NCI-H345 (cell line): Measurements from ENCODE around the gene RPS6KA2.

Experiments used
- DNase-seq: peaks from one replicate; lab custom pipeline; 2025; lab: John Stamatoyannopoulos, UW

RPS6KA2 gene

DNA sequence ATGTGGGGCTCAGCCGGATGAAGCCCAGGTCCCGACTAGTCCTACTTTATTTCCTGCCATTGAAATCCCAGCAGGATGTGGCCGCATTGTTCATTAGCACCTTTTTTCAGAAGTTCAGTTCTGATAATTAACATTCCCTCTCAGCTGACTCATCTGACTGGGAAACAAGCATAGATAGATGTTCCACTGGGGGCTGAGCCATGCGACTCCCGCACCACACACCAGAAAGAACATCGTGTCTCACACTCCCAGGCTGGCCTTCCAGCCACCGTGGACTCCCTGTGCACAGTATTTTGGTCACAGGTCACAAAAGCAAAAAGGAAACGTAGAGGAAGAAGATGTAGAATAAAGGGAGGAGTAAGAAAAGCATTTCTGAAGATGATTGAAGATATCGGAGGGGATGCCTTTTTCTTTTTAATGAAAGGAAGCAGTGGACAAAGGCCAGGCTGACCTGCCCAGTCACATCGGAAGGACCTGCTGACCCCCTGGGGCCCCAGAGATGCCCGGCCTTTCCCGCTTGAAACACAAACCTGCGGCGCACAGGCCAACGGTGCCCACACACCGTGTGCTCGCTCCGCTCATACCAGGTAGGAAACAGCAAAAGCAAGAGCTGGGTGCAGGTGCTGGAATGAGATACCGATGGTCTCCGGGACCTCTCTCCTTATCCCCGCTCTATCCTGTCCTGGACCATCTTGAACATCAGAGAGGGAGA is 11.8 kb downstream of the RPS6KA2 start:
- DNase-seq, result no peak

DNA sequence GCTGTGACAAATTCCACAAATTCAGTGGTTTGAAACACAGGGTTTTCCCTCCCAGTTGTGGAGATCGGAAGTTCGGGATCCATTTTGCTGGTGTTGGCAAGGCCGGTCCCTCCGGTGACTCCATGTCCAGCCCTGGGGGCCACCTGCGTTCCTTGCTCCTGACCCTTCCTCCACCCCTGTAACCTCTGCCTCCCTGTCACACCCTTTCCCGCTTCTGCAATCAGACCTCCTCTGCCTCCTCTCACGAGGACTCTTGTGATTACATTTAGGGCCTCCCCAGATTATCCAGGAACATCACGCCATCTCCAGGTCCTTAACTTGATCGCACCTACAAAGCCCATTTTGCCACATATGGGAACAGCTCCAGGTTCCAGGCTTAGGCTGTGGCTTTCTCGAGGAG is 12.5 kb downstream of the RPS6KA2 start:
- DNase-seq, result no peak

DNA sequence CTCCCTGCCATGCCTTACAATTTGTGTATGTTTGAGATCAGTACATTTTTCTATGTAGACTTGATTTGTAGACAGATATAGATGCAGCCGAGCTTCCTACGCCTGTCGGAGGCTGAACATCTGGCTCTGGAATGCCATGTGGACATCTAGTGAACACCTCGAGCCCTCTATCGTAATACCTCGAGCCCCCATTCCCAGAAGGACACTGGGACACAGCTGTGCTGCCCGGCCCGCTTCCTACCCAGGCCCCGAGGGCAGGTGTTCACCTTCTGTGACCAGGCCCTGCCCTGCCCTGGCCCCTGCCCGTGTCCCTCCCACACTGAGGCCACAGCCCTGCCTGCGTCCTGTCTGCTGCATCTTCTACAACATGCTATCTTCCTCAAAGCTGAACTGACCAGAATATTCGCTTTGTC is 12.9 kb downstream of the RPS6KA2 start:
- no peak for DNase-seq

DNA sequence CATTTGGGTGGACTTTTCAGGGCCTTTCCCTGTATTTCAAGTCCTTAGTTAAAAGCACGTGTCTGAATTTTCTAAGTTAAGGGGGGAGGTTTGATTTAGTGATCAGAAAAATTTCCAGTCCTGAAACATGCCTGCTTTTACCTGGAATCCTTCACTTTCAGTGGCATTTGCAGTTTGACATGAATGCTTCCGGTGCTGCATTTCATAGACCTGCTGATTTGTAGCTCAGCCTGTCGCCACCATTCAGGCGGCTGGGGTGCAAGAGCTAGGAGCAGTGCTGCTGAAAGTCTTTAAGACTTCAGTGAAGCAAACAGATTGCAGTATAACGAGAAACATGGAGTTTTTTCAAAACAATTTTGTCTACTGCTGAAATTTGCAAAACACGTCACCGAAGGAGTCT is 14.0 kb downstream of the RPS6KA2 start:
- no peak for DNase-seq

DNA sequence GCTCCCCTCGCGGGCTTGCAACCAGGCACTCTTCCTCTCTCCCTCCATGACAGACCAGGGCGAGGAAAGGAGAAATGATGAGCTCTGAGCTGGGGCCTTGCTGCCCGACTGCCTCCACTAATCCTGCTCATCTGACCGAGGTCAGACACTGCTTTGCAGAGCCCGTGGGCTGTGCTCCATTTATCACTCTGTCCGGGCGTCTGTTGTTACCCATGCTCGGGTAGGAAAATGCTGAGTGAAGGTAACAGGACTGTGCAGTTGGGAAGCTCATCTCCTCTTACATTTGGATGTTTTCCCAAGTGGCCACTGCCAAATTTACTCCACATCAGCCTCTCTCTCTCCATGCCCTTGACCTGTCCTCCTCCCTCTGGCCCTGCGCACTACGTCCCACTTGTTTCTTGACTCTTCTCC is 14.6 kb downstream of the RPS6KA2 start:
- DNase-seq, result no peak

DNA sequence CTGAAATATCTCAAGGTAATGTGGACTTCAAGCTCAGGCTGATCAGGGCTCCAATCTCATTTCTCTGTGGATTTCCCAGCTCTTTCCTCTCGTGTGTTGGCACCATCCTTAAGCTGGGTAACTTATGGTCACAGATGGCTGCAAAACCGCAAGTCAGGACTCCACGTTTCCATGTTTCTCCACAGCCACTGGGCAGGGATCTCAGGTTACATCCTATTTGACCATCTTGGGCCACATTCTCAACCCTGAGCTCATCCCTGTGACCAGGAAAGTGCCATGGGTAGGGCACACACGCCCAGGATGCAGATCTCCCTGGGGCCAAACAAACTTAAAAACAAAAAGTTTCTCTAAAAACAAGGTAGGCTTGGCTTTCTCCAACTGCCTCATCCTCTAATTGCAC is 15.4 kb downstream of the RPS6KA2 start:
- no peak for DNase-seq

DNA sequence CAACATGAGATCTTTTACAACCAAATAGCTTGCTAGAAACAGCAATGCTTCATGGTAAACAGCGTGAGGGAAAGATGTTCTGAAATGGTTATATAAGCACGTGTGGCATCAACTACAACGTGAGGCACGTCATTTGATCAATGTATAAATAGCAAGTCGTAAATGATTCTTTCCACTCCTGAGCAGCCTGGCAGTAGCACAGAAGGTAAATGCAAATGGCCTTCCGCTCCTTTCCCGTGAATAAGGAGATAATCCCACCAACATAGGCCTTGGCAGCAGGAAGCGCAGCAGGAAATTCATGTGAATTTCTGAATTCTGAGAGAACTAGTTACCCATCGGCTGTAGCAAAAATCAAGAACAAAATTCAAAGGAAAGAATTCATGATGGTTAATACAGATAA is 17.0 kb downstream of the RPS6KA2 start:
- DNase-seq, result no peak

DNA sequence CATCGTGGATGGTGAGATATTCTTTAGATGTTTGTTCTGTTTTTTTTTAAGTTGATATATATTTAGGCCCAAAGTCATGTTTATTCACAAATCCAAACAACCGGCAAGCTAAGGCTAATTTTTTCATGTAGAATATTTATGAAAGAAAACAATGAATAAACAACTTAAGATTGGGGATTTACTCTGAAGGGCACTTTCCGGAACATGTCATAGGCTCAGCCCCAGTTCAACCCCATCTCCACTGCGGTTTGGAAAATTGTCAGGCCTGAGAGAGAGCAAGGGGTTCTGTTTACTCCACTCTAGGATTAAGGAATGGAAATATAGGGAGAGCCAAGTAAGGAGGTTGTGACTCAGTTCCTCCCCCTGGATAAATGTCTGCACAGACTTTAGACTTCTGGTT is 18.3 kb downstream of the RPS6KA2 start:
- no peak for DNase-seq

DNA sequence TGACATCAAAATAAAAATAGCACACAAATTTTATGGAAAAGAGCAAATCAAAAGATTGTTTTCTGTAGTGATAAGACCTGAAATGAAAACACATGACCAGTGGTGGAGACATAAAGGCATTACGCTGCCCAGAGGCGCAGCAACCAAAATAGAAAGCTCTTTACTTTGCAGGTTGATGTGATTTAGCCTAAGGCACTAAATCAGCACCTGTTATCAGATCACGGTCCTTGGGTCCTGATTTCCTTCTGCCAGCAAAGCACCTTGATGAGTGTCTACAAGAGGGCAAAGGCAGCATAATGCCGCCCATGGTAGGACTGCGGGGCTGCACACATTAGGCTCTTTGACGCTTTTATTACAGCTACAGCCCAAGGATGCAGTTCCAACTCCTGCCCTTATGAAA is 21.3 kb downstream of the RPS6KA2 start:
- DNase-seq, result no peak

DNA sequence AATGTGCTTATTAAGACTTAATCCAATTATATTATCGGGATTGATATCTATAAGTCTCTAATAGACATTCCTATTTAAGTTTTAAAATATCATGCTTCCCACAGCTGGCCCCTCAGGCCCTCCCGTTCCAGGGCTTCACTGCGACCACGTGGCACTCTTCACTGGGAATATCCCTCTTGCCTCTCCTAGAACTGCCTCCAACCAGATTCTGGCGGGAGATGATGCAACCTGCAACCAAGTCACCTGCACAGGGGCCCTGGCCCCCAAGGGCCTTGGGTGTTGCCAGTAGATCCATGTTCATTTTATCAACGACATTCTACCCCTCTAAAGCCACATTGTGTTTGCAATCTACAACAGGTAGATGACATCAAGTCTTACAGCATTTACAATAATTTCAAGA is 22.1 kb downstream of the RPS6KA2 start:
- DNase-seq, result no peak

DNA sequence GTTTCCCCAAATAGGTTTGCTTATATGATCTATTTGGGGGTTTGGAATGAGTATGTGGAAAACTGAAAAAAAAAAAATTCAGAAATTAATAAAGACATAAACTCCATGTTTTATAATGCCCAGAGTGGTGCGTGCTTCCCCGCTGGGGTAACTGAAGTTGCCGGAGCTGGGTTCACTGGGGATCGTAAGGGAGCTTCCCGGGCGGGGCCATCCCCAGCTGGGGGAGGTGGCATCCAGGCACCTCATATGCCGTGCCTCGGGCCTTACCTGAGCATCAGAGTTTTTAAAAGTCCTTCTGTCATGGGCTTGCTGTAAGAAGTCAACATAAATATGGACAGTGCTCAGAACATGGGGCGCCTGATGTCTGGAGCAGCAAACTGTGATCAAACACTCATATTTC is 22.7 kb downstream of the RPS6KA2 start:
- no peak for DNase-seq

DNA sequence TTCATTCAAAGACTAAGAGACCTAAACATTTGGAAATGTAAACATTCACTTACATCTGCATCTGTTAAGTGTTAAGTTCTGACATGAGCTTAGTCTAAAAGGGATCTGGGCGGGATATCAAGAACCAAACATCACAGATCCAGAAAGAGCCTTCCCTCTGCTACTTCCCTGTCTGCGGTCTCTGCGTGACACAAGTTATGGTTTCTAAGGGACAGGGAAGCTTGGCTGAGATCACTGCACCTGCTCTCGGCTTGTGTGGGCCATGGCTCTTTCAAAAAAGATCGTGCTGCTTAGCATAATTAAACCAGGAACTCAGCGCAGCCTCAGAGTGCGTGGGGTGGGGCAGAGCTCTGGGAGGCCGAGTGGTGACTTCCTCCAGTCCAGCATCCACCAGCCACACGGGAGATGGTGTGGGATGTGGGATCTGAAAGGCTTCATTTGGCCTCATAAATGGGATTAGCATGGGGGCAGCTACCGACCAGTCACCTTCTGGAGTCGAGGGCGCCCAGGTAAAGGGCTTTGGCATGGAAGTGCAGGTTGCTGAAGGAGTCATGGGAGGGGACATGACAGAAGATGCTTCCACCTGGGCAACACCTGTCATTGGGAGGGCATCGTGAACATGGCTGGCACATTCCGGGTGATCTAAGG is 23.9 kb downstream of the RPS6KA2 start:
- DNase-seq, result no peak

DNA sequence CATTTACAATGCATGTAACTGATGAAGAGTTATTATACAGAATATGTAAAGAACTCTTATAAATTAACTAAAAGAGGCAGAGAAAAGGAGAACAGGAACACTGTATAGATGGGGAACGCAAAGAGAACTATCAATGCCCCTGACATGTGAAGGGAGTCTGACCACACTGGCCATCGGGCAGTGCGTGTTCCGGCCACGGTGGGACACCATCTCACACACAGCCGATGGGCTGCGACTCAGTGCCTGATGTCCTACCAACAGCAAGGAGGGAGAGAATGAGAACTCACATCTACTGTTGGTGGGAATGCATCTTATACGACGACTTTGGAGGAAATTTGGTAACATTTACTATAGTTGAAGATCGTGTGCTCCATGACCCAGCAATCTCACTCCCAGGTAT is 25.1 kb downstream of the RPS6KA2 start:
- no peak for DNase-seq

DNA sequence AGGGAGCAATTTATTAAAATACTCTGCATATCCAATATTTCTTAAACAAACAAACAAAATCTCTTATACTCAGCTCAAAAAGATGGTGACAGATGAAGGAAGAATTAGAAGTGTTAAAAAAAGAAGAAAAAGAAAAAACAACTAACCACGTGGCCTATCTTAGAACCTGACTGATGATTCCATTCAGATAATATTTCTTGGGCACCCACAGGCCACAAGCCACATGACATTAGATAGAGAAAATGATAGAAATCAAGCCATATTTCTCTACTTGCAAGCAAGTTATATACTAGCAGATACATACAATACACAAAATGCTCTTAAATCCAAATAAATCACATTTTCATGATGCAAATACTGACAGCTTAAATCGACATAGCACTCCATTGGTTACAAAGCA is 26.1 kb downstream of the RPS6KA2 start:
- DNase-seq, result no peak

DNA sequence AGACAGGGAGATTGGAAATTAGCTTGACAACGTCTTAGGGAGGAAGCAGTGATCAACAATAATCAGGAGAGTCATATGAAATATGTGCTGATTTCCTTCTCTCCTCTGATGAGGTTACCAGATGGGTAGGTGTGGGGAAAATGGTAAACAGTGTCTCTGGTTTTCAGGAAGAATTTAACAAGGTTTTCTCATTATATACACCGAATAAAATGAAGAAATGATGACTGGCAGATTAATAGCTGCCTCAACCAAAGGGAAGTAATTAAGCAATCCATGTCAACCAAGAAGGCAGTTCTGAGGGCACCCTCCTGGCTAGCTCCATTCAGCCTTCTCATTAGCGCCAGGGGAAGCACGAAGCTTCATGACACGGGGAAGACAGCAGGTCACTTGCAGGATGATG is 27.8 kb downstream of the RPS6KA2 start:
- DNase-seq, result no peak

DNA sequence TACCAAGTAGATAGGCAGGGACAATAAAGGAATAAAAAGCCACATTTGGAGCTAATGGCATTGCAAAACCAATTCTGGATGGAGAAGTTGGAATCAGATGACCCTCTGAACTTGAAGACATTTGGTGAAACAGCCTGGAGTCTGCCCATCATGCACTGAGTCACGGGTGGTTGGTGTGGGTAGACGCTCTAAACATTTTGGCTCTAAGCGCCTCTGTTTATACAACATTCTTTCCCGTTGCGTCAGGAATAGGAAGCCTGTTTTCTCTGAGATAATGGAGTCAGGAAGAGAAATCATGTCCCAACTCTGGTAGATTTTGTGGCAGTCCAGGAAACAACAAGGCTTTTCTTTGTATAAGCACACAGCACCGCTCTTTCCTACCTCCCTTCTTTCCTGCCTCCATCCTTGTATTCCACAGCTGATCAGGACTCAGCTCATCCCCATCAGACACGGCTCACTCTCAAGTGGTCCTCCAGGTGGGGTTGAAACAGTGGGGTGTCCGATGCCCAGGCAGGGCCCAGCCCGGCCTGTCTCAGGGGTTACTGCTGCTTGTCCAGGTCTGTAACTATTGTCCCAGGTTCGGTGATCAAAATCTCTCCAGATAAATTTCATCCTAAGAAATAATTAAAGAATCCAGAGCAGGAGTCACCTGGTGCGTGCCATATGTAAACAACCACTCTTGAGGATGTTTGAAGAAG is 28.5 kb downstream of the RPS6KA2 start:
- peak; percentile 7 for DNase-seq

DNA sequence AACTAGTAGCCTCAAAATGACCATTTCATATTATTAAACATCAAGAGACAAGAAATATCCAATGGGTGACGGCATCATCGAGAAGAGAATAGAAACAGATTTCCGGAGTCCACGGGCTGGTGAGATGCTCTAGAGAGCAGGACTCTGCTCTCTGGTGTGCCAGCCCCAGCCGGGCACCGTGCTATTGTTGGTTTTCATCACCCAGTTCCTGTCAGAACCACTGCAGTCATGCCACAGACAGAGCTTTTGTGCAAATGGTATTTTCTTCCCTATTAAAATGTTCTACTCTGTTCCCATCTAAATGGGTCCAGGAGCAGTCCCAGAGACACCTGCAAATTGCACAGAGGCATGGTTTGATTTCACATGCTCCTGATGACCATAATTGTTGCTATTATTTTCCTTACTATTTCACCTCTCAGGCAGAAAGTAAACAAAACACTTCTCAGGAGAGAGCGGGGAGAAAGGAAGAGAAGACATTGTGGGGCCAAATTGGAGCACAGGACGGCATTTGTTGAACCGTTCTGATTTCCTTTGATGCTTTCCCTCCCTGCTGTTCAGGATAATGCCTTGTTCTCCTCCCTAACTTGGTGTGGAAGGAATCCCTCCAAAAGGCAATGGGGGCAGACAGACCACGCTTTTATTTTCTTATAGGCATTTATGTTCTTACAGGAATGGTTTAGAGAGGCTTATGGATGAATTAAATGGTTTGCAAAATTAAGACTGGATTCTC is 29.2 kb downstream of the RPS6KA2 start:
- peak; percentile 32 for DNase-seq

DNA sequence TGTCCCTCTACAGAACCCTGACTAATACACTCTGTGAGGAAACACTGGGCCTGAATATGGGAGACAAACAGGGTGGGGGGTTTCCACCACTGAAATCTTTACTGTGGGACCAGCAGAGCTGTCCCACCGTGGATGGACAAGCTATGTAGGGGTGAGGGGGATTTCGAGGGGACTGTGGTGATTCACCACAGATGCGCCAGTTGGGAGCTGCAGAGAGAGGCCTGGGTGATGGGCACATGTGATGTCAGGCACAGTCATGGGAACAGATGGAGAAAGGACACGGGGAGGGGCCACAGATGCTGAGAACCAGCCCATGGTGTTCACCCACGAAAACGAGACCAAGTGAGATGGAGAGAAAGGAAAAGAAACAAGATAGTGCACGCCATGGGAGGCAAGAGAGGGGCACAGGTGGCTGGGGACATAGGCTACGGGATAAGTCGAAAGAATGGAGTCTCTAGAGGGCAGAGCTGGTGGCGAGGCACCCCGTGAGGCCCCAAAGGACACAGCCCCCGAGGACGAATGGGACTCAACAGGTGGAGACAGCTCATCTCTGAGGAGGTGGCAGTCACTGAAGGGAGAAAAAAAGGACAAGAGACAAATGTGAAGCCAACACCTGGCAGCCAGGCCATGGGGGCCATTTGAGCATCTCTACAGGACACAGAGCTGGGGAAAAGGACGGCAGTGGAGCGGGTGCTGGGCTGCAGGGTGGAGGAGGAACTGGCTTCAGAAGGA is 30.1 kb downstream of the RPS6KA2 start:
- DNase-seq, result no peak

DNA sequence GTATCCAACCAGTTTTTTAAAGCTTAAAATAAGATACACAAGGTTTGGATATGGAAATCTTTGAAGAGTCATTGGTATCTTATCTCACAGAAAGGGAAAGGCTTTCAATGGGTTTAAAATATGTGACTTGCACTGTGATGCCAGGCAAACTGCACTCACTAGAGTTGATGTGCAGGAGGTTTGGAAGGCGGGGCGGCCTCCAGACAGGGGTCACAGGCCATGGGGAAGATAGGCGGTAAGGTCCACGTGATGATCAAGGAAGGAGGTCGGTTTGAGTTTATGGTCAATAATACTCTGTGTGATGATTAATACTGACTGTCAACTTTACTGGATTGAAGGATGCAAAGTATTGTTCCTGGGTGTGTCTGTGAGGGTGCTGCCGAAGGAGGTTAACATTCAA is 31.1 kb downstream of the RPS6KA2 start:
- no peak for DNase-seq

DNA sequence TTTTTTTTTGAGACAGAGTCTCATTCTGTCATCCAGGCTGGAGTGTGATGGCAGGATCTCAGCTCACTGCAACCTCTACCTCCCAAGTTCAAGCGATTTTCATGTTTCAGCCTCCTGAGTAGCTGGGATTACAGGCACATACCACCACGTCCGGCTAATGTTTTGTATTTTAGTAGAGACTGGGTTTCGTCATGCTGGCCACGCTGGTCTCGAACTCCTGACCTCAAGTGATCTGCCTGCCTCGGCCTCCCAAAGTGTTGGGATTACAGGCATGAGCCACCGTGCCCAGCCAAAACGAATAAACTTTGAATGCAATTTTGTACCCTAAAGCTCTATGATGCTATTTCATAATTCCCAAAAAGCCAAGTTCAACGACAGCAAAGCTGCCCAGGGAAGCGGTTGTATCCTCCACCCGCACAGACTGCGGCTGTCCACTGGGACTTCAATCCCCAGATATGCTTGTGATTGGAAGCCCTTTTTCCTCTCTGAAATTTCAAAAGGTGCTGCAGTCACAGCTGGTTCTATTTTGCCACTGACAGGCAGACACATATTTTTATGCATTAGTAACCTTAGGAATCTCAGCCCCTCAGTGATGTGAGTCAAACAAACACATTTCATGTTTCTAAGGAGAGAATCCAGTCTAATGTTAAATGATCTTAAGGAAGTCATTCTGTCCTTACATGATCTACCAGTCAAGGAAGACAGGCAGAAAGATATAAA is 31.8 kb downstream of the RPS6KA2 start:
- no peak for DNase-seq

DNA sequence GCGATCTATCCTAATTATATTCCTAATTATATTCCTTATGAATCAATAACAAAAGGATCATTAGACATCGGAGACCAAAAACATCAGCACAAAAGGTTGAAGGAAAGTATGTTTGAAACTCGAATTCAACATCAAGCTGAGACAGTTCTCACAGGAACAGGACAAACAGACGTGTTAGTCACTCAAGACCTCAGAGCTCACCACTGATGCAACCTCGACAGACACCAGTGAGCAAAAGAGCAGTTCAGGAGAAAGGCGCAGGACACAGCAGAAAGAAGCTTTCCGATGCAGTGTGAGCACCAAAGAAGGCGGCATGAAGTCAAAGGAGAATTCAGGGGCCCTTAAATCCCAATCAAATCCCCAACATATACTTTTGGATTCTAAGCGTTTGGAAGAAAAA is 34.2 kb downstream of the RPS6KA2 start:
- DNase-seq, result no peak
